GM19099 (cell line): ENCODE data around the gene COL25A1.

Source experiments
- POLR2A ChIP-seq: IDR thresholded peaks from 3 replicates; pipeline ENCODE4 v1.6.1; 2011; ENCODE audit warnings: low read depth; ENCODE audit not compliant: insufficient read length; ENCODE audit errors: extremely low read depth

The COL25A1 gene

GRCh38 chr4:108783665-108784463, 518.6 kb downstream of the COL25A1 start:
- no peak for TF ChIP-seq POLR2A

DNA sequence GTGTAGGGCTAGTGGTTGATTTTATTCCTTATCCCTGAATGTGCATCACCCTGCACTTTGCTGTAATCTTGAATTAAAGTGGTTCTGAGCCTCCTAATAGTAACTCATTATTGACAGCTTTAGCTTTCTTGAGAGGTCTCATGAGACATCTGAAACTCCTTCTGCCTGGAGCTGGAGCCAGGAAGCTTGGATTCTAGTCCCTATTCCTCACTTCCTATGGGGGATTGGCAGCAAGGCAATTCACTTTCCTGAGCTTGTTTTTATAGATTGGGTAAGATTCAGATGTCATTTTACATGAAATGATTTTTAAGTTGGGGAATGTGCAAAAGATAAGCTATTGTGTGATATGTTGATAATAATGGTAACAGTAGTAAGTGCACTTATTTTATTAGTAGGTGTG, 522.5 kb downstream of the COL25A1 start:
- no peak for TF ChIP-seq POLR2A

DNA sequence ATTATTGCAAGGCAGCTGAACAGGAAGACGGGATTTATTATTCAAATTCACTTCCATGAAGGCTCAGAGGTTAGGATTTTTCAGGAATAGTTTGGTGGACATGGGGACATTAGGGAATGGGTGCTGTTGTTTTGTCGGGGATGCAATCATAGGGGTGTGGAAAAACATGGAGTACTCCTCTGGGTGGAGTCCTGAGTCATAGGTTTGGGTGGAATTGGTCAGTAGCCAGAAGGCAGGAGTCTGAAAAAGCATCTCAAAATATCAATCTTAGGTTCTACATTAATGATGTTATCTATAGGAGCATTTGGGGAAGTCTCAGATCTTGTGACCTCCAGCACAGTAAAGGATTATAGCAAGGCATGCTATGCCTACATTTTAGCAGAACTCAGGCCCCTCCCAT, 525.1 kb downstream of the COL25A1 start:
- no peak for TF ChIP-seq POLR2A

DNA sequence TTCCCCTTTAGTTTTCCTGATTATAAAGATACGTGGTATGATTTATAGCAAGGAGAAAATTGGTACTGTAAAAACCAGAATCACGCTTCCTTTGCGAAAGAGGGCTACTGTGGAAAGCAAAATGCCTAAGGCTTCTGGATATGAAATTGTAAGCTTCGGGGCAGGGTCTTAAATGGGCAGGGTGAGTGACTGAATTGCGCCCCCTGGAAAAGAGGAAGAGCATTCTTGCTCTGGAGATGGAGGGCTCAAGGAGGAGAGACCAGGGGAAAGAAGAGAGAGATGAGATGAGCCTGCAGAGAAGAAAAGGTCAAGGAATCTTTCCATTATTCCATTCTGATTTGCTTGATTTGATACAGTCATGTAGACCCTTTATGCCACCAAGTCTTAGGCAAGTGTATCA, 526.5 kb downstream of the COL25A1 start:
- no peak for TF ChIP-seq POLR2A

DNA sequence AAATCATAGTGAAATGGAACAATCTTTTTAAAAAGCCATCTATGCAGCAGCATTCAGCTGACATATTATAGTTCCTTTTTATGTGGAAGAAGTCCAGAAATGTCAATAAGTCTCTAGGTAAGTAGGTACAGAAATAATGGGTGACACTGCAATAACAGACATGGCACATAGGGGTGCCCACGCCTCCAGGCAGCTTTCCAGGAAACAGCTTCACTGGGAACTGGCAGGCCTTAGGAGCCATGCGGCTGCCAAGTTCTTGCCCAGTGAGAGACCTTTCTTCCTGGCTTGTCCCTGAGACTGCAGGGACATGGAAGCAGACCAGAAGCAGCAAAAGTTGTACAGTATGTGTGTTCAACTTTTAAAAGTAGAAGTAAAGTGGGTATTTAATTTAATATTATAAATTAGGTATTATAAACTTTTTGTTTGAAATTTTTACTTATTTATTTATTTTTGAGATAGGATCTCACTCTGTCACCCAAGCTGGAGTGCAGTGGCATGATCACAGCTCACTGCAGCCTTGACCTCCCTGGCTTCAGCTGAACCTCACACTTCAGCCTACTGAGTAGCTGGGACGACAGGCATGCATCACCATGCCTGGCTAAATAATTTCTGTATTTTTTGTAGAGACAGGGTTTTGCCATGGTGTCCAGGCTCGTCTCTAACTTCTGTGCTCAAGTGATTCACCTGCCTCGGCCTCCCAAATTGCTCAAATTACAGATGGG, 527.5 kb downstream of the COL25A1 start:
- no peak for TF ChIP-seq POLR2A

DNA sequence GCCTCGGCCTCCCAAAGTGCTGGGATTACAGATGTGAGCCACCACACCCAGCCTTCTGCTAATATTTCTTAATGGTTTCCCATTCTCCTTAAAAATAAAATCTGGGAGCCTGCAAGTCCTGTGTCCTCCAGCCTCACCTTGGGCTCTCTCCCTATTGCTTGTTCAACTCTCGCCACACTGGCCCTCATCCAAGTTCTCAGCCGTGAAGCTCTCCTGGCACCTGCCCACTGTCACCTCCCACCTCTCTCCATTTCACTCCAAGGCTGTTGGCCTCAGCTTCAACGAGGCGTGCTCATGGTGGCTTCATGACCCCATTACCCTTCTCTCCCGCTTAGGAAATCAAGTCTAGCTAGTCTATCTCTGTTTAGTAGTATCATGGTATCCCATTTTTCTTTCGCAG, 530.1 kb downstream of the COL25A1 start:
- TF ChIP-seq POLR2A: no peak

DNA sequence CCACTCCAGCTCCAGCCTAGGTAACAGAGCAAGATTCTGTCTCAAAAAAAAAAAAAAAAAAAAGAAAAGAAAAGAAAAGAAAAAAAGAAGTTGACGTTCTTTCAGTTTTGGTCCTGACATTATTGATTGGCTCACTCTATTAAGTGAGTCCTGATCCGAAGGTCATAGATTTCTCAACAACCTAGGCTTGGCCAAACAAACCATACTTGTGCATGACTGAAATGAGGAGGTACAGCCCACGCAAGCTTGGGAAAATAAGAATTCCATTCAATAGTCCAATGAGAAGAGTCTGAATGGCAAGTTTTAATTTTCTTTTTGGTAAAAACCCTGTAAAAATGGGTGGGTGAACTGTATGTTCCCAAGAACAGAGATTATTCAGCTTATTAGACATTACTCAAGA, 536.4 kb downstream of the COL25A1 start:
- no peak for TF ChIP-seq POLR2A

GRCh38 chr4:108763986-108764385, 538.5 kb downstream of the COL25A1 start:
- TF ChIP-seq POLR2A: no peak

GRCh38 chr4:108763226-108763593, 539.2 kb downstream of the COL25A1 start:
- TF ChIP-seq POLR2A: no peak

DNA sequence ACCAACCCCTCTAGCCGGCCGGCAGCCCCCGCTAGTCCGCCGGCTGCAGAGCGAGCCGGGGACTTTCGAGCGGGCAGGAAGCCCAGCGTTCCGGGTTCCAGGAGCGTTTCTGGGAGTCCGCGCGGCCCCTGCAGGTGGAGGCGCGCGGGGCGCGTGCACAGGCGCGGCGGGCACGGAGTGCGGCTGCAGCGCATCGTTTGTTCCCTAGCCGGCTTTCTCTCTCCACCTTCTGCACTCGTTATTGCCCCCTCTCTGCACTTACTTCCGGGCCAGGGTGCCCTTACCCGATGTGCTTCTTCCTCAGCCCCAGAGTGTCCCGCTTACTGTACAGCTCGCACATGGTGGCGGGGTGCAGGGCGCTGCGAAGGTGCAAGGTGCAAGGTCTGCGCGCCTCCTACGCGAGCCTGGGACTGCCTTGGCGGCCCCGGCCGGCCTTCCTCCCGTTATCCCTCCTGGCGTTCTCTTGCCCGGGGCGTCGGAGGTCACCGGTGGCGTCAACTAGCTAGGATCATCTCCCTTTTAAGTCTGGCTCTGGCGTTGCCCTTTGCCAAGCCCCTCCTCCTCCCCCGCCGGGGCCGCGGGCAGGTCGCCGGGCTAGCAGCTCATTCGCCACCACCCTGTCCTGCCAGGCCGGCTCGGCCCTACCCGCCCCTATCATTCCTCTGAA, 539.8 kb downstream of the COL25A1 start, which contains the start of gene ETNPPL:
ETNPPL (minus strand) TSS at position 495 of the 667 bp plus-strand sequence; CDS start at position 340, 155 bp downstream.
- no peak for TF ChIP-seq POLR2A
